OCI-LY7 (cell line): ENCODE results near the gene HOXA3. TPM values are rescaled to one million over a fixed set of nuclear protein-coding genes. Genes with fewer than 3 reads are reported as not detected.

Experiments
- BruUV-seq: library from RNA; stranded (reverse); fragments of 400-500 nt; replicated peaks from 2 replicates; lab custom pipeline; 2021; lab: Mats Ljungman, UMichigan
- CTCF ChIA-PET: fragments of 300-600 bp; sonication (Branson Sonifier 250); formaldehyde crosslinking; loops from one replicate; lab custom pipeline; 2022; ENCODE audit warnings: antibody characterized with exemption; ENCODE audit not compliant: unreplicated experiment; lab: Charles Lee
- POLR2A ChIA-PET: fragments of 300-600 bp; sonication (Branson Sonifier 250); formaldehyde crosslinking; loops from one replicate; lab custom pipeline; 2022; ENCODE audit warnings: antibody characterized with exemption; lab: Charles Lee
- DNase-seq: peaks from one replicate; pipeline ENCODE4 v3.0.0-alpha.2; 2015; ENCODE audit warnings: low spot score
- H2AFZ ChIP-seq: fragments of 200-600 bp; sonication (generic), shearing (Covaris generic); 2 replicates; pipeline ENCODE4 v1.6.1; 2014; ENCODE audit warnings: mild to moderate bottlenecking, antibody characterized with exemption, low read length, moderate library complexity
- H3K27ac ChIP-seq: fragments of 200-600 bp; sonication (generic); 2 replicates; pipeline ENCODE4 v1.5.1; 2014; ENCODE audit warnings: mixed run types, low read depth, mild to moderate bottlenecking, moderate library complexity, low read length, inconsistent platforms; ENCODE audit not compliant: poor library complexity, severe bottlenecking
- H3K36me3 ChIP-seq: fragments of 200-600 bp; sonication (generic); 2 replicates; pipeline ENCODE4 v1.6.1; 2014; ENCODE audit warnings: mild to moderate bottlenecking, antibody characterized with exemption, low read length, moderate library complexity, mixed read lengths; ENCODE audit not compliant: insufficient read depth
- H3K4me1 ChIP-seq: fragments of 200-600 bp; sonication (generic); 2 replicates; pipeline ENCODE4 v1.5.1; 2014; ENCODE audit warnings: mild to moderate bottlenecking, low read length; ENCODE audit not compliant: insufficient read depth, poor library complexity, severe bottlenecking
- H3K4me2 ChIP-seq: fragments of 200-600 bp; sonication (generic); 2 replicates; pipeline ENCODE4 v1.6.1; 2014; ENCODE audit warnings: mild to moderate bottlenecking, low read length
- H3K4me3 ChIP-seq: fragments of 200-600 bp; sonication (generic); 2 replicates; pipeline ENCODE4 v1.5.1; 2014; ENCODE audit warnings: mild to moderate bottlenecking, low read depth, low read length; ENCODE audit not compliant: poor library complexity, severe bottlenecking
- H3K79me2 ChIP-seq: fragments of 200-600 bp; sonication (generic); 2 replicates; pipeline ENCODE4 v1.6.1; 2016; ENCODE audit warnings: low read depth, mild to moderate bottlenecking, low read length, moderate library complexity, mixed read lengths; ENCODE audit not compliant: insufficient read depth
- H3K9me2 ChIP-seq: fragments of 200-600 bp; sonication (generic); 2 replicates; pipeline ENCODE4 v1.6.1; 2016; ENCODE audit warnings: mild to moderate bottlenecking, low read length, mixed read lengths; ENCODE audit not compliant: insufficient read depth
- H3K9me3 ChIP-seq: fragments of 200-600 bp; sonication (generic); 2 replicates; pipeline ENCODE4 v1.6.1; 2014; ENCODE audit warnings: mild to moderate bottlenecking, mixed run types, low read length, mixed read lengths
- H4K20me1 ChIP-seq: fragments of 200-600 bp; sonication (generic); 2 replicates; pipeline ENCODE4 v1.6.1; 2014; ENCODE audit warnings: mild to moderate bottlenecking, antibody characterized with exemption, low read length, moderate library complexity, mixed read lengths; ENCODE audit not compliant: insufficient read depth
- EZH2phosphoT487 ChIP-seq: fragments of 200-600 bp; sonication (generic); IDR thresholded peaks from 2 replicates; pipeline ENCODE4 v1.6.1; 2018; ENCODE audit warnings: low read depth, borderline replicate concordance, mild to moderate bottlenecking, mixed run types, antibody characterized with exemption, low read length, moderate library complexity, mixed read lengths
- intact Hi-C: fragments of 100-400 bp; cut with micrococcal nuclease; formaldehyde crosslinking; loops from one replicate; pipeline ENCODE4 v1.10.0; 2022; ENCODE audit not compliant: unreplicated experiment
- total RNA-seq, 2 experiments: library from RNA; depleted of rRNA in 1 of 2; stranded (reverse); fragments of >200 nt in 1 of 2; shearing (Covaris generic) in 1 of 2; gene quantifications; 2 replicates each; pipeline ENCODE4 v1.2.3, GENCODE V29; 2014 to 2022
- TF ChIP-seq, protein P1 (sequence below): fragments of 200-600 bp; sonication (generic); conservative IDR thresholded peaks from 2 replicates; pipeline ENCODE4 v1.5.1; 2014; ENCODE audit warnings: mild to moderate bottlenecking, antibody characterized with exemption, low read length, moderate library complexity, mixed read lengths

Gene HOXA3
- total RNA-seq, 2 experiments from 2014 or later, result 0.41 to 2.7 TPM

DNA sequence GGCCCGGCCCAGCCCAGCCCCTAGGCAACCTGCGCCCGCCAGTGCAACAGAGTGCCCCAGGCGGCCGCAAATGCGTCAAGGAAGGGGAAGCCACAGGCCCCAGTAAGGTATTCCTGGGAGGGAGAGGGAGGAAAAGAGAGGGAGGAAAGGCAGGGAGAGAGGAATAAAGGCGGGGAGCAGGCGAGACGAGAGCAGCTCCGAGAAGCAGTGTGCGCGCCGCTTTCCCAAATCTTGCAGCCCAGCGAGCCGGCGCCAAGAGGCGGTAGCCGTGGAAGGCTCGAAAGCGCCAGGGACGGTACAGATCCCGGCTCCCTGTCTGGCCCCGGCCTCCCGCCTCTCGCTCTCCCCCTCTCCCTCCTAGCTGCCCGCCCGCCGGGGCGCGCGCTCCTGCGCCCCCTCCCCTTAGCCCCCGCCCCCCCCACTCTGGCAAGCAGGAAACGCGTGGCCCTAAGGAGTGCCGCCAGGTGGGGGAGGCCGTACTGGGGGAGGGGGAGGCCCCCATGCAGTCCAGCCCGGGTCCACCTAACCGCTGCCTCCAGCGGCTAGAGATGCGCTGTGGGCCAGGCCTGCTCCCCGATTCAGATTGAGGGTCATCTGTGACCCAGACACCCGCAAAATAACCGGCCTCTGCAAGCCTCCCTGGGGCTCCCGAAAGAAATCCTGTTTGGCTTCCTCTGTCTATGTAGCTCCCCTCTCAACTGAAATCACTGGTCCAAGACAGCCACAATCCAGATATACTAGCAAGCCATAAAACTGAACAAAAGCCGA lies 17.5 kb upstream of the HOXA3 start:
- H3K79me2 ChIP-seq, result no peaks in the 10 kb centered on the region
- BruUV-seq, result no TSS peak
- TF ChIP-seq, protein P1, sequence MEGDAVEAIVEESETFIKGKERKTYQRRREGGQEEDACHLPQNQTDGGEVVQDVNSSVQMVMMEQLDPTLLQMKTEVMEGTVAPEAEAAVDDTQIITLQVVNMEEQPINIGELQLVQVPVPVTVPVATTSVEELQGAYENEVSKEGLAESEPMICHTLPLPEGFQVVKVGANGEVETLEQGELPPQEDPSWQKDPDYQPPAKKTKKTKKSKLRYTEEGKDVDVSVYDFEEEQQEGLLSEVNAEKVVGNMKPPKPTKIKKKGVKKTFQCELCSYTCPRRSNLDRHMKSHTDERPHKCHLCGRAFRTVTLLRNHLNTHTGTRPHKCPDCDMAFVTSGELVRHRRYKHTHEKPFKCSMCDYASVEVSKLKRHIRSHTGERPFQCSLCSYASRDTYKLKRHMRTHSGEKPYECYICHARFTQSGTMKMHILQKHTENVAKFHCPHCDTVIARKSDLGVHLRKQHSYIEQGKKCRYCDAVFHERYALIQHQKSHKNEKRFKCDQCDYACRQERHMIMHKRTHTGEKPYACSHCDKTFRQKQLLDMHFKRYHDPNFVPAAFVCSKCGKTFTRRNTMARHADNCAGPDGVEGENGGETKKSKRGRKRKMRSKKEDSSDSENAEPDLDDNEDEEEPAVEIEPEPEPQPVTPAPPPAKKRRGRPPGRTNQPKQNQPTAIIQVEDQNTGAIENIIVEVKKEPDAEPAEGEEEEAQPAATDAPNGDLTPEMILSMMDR, result no peak
- TF ChIP-seq EZH2phosphoT487, result no peak
- intact Hi-C loops, result no loop called here
- no peak for DNase-seq
- H3K4me3 ChIP-seq, result no peak overlapping the region
- no peak overlapping the region for H3K4me2 ChIP-seq
- H4K20me1 ChIP-seq, result no peaks in the 10 kb centered on the region
- H3K9me2 ChIP-seq, result no peaks in the 10 kb centered on the region
- no peak overlapping the region for H2AFZ ChIP-seq
- H3K36me3 ChIP-seq, result no peaks in the 10 kb centered on the region
- no peak overlapping the region for H3K27ac ChIP-seq
- CTCF ChIA-PET, result no interaction called here
- POLR2A ChIA-PET, result interaction anchor here (0.6 to 1.1 kb wide), 2 partner anchors 38 to 1243 kb away, joined by 3 read pairs; no protein-coding TSS in a partner anchor
- no peaks in the 10 kb centered on the region for H3K9me3 ChIP-seq
- no peaks in the 10 kb centered on the region for H3K4me1 ChIP-seq

DNA sequence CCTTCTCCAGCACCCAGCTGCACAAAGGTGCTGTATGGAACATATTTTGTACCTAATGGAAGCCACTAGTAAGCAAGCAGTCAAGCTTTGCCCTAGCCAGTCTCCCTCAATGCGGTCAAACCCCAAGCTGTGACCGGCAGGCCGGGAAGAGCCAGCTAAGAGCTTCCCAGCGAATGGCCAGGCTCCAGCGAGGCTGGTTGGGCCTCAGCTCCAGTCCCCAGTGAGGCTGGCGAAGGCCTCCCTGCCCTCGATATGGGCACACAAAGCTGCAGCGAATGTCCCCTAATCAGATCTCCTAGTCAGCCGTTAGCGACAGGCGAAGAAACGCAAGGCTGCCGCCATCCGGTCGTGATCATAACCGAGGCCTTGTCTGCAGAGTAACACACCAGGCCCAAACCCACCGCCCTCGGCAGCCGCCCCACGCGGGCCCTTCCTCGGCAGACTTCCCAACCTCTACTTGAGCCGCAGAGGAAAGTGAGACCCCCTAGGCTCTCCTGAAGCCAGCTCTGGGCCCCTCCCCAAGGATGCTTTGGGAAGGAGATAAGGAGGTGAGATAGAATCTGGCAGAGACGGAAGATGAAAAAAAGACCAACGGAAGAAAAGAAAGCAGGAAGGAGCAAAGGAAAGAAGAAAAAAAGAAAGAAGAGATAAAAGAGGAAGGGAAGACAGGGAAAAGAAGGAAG lies 16.0 kb upstream of the HOXA3 start:
- H3K4me1 ChIP-seq, result no peaks in the 10 kb centered on the region
- no peak overlapping the region for H3K4me2 ChIP-seq
- H3K9me3 ChIP-seq, result no peaks in the 10 kb centered on the region
- H3K9me2 ChIP-seq, result no peaks in the 10 kb centered on the region
- intact Hi-C loops, result no loop called here
- no peak overlapping the region for H3K27ac ChIP-seq
- H3K36me3 ChIP-seq, result no peaks in the 10 kb centered on the region
- no peaks in the 10 kb centered on the region for H4K20me1 ChIP-seq
- CTCF ChIA-PET, result no interaction called here
- no peak overlapping the region for H3K4me3 ChIP-seq
- POLR2A ChIA-PET, result no interaction called here
- no TSS peak for BruUV-seq
- no peaks in the 10 kb centered on the region for H3K79me2 ChIP-seq
- DNase-seq, result no peak
- H2AFZ ChIP-seq, result no peak overlapping the region
- TF ChIP-seq EZH2phosphoT487, result no peak
- TF ChIP-seq, protein P1, result no peak

DNA sequence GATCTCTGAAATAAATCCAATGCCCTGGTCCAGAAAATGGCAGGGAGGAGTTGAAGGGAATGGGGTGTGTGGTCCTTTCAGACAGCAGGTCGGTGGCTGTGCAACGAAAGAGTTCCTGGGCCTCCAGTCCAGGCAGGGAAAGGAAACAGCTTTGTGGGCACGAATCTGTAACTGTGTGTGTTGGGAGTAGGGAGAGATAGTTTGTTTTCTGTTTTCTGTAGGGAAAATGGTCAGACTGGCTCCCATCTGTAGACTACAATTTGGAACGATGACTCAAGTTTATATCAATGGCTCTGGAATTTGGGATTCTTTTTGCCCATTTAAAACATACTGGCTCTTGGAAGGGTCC lies 15.5 kb upstream of the HOXA3 start:
- Histone ChIP-seq H3K4me1 (no peaks in the 10 kb centered on the region), H2AFZ (no peak overlapping the region), H3K4me2 (no peak overlapping the region), H3K9me3 (no peaks in the 10 kb centered on the region), H3K9me2 (no peaks in the 10 kb centered on the region), H3K27ac (no peak overlapping the region), H4K20me1 (no peaks in the 10 kb centered on the region), H3K79me2 (no peaks in the 10 kb centered on the region), H3K36me3 (no peaks in the 10 kb centered on the region), H3K4me3 (no peak overlapping the region)
- CTCF ChIA-PET, result no interaction called here
- POLR2A ChIA-PET, result no interaction called here
- TF ChIP-seq, protein P1, result no peak
- no peak for TF ChIP-seq EZH2phosphoT487
- DNase-seq, result no peak
- intact Hi-C loops, result no loop called here
- BruUV-seq, result no TSS peak
